ENCODE measurements around the gene SMAD9.

DNA sequence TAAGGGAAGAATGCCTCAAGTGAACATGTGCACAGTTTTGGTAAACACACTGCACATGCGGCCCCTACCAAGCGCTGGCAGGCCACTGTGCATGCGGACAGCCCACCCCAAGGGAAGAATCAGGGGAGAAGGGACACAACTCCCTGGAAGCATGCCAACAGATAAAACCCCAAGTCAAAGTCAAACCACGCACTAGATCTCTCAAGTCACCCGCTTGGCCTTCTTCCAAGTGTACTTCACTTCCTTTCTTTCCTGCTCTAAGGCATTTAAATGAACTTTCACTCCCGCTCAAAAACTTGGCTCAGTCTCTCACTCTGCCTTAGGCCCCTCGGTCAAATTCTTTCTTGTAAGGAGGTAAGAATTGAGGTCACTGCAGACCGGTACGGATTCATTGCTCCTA is 105.6 kb downstream of the SMAD9 start:
- peak in 1 of 3 donors; percentile 15 for TF ChIP-seq POLR2AphosphoS5 (IDR thresholded peaks at IDR 0.05)
- TF ChIP-seq, protein P1, sequence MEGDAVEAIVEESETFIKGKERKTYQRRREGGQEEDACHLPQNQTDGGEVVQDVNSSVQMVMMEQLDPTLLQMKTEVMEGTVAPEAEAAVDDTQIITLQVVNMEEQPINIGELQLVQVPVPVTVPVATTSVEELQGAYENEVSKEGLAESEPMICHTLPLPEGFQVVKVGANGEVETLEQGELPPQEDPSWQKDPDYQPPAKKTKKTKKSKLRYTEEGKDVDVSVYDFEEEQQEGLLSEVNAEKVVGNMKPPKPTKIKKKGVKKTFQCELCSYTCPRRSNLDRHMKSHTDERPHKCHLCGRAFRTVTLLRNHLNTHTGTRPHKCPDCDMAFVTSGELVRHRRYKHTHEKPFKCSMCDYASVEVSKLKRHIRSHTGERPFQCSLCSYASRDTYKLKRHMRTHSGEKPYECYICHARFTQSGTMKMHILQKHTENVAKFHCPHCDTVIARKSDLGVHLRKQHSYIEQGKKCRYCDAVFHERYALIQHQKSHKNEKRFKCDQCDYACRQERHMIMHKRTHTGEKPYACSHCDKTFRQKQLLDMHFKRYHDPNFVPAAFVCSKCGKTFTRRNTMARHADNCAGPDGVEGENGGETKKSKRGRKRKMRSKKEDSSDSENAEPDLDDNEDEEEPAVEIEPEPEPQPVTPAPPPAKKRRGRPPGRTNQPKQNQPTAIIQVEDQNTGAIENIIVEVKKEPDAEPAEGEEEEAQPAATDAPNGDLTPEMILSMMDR (IDR thresholded peaks at IDR 0.05 in 8 of 11, conservative IDR thresholded peaks at IDR 0.05 in 3 of 11), result no peak
